GM21381 (cell line): ENCODE measurements around the gene DOP1A.
A peak's percentile ranks its signal among the peaks of the same experiment; 100 is the strongest.

Source experiments
- ATAC-seq: cut with Tn5 transposase; IDR thresholded peaks from one replicate; pipeline ENCODE4 v1.9.1; 2021; ENCODE audit warnings: mild to moderate bottlenecking, moderate library complexity; ENCODE audit not compliant: unreplicated experiment

DOP1A gene

DNA sequence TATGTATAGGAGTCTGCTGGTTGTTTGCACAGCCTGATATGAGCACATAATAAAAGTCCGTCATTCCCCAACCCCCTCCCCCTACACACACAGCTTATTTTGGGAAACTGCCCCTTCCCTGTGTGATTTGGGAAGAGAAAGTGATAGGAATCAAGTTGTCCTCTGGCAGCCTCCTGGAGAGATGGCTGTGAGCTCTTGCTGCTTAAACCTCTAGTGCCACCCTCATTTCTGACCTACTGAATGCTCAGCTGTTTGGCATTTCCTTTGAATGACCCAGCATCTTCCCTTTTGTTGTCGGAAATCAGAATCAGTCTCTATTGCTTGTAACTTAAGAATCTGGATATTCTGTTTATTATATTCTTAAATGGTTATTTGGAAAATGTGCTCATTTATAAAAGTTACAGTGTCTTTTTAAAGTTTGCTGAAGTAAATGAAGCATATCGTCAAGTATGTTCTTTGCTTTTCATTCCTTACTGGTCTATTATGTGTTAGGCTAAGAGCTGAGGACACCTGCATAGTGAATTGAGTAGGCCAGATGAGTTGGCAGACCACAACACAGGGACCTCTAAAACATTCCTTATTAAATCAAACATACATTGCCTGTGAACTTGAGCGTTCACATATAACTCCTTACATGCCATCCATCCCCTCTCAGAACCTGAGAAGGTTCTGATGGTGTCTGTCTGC is 131.2 kb downstream of the DOP1A start:
- ATAC-seq = no peak

DNA sequence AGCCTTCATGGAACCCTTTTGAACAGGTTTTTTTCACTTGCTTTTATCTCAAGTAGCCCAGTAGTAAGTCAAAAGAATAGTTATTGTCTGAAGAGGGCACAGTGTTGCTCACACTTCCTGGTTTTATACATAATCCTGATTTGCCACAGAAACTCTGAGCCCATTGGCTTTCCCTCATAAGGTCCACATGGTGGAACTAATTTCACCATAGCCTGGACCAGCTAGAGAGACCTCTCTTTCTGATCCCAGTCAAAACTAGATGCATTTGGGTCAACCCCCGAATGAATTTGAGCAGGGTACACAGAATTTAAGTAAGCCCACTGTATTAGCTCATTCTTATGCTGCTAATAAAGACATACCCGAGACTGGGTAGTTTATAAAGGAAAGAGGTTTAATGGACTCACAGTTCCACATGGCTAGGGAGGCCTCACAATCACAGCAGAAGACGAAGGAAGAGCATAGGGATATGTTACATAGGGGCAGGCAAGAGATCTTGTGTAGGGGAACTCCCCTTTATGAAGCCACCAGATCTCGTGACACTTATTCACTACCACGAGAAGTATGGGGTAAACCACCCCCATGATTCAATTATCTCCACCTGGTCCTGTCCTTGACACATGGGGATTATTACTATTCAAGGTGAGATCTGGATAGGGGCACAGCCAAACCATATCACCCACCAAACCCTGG is 131.8 kb downstream of the DOP1A start:
- ATAC-seq = no peak

DNA sequence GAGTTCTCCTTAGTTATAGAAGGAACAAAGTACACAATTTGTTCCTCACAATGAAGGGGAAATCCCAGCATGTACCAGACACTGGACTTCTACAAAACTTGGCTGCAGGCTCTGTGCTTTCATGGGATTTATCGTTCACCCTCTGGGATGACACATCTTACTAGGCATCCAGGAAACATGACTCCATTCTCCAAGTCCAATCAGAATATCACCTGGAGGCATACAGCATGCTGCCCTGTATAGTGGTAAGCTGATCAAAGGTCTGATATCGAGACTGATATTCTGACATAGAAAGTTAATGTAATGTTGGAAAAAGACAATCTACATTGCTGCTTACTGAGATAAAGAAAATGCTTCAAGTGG is 132.4 kb downstream of the DOP1A start:
- ATAC-seq = no peak

DNA sequence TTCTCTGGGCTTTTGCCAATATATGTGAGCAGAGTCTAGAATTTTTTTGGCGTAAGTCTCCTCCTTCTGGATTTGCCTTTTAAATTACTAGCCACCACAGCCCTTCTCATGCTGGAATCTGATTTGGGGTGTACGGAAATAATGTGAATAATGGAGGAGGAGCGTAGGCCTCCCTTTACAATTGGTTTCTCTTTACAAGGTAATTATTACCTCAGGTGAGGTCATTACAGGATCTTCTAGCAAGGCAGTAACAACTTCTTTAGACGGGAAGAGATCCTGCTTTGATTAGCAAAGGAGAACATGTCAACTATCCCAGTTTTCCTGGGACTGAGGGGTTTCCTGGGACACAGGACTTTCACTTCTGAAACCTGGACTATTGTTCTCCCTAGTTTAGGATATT is 134.6 kb downstream of the DOP1A start:
- ATAC-seq = no peak

DNA sequence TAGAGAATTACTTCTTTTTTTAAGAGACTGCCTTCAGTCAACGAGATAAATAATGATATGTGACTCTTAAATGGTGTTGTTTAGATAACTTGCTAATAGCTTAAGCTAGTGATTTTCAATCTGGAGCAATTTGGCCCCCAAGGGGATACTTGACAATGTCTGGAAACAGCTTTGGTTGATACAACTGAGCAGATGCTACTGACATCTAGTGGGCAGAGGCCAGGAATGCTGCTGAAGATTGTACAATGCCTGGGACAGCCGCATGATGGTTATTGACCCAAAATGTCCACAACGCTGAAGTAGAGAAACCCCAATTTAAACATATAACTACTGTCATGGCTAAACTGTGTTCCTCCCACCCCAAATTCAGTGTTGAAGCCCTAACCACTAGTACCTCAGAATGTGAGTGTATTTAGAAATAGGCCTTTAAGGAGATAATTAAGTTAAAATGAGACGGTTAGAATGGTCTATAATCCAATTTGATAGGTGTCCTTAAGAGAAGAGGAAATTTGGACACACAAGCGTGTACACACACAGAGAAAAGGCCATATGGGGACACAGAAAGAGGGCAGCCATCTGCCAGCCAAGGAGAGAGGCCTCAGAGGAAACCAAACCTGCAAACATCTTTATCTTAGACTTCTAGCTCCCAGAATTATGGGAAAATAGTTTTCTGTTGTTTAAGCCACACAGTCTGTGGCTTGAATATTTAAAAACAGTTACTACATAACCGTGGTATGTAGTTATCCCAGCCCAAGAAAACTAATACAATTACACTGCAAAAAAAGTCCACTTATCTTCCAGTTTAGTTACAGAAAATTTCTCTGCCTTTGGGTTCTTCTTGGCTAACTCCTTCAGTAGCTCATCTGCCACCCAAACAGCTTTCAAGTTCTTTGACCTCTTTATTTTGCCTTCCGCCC is 147.9 kb downstream of the DOP1A start:
- peak; percentile 99 for ATAC-seq

DNA sequence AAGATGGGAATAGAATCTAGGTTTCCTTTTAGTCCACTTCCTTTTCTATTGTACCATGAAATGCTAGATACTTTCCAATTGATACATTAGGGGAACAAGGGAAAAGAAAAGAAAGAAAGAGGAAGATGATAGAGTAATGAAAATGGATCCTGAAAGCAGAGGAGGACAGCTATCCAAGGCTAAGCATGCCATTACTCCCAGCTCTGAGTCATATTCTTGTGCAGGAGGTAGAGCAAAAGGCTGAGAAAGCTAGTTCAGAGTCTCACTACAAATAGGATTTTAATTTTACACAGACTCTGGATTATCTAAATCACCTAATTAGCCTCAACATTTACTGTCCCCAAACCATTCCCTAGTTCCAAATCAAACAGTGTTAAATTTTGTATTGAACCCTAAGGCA is 149.3 kb downstream of the DOP1A start:
- no peak for ATAC-seq
